Glutamatergic neuron (in vitro differentiated cells): Measurements from ENCODE around the gene CLIP3. TPM values are rescaled to one million over a fixed set of nuclear protein-coding genes. Genes with fewer than 3 reads are reported as not detected.
"Not testable (repeated sequence)": the region's sequence is repeated elsewhere in the genome, so short reads cannot be mapped to it uniquely, and the experiment has no call there.

Experiments used
- DNase-seq: peaks from one replicate; pipeline ENCODE4 v3.0.0; 2022
- H3K27ac Mint-ChIP-seq: one replicate; pipeline ENCODE4 v1.8.0; 2020; ENCODE audit warnings: mild to moderate bottlenecking, mixed read lengths, inconsistent platforms; ENCODE audit not compliant: unreplicated experiment
- H3K27me3 Mint-ChIP-seq: one replicate; pipeline ENCODE4 v1.8.0; 2020; ENCODE audit warnings: mild to moderate bottlenecking, moderate library complexity, mixed read lengths, inconsistent platforms; ENCODE audit not compliant: unreplicated experiment
- H3K36me3 Mint-ChIP-seq: one replicate; pipeline ENCODE4 v1.8.0; 2020; ENCODE audit warnings: mild to moderate bottlenecking, mixed read lengths, inconsistent platforms; ENCODE audit not compliant: unreplicated experiment
- H3K4me1 Mint-ChIP-seq: one replicate; pipeline ENCODE4 v1.8.0; 2020; ENCODE audit warnings: mild to moderate bottlenecking, low read depth, mixed read lengths, inconsistent platforms; ENCODE audit not compliant: unreplicated experiment
- H3K4me3 Mint-ChIP-seq: one replicate; pipeline ENCODE4 v1.8.0; 2020; ENCODE audit warnings: mild to moderate bottlenecking, mixed read lengths, inconsistent platforms; ENCODE audit not compliant: unreplicated experiment
- H3K9me3 Mint-ChIP-seq: one replicate; pipeline ENCODE4 v1.8.0; 2020; ENCODE audit warnings: mild to moderate bottlenecking, moderate library complexity, mixed read lengths, inconsistent platforms; ENCODE audit not compliant: unreplicated experiment
- CTCF ChIP-seq: fragments of 200-600 bp; sonication (generic); IDR thresholded peaks from one replicate; pipeline ENCODE4 v1.5.0; 2021; ENCODE audit not compliant: partially characterized antibody, unreplicated experiment
- total RNA-seq: library from RNA; stranded (reverse); fragmentation: NEBNext Ultra II Directional; extraction: Animal tissue kit (Norgen Biotek cat#: 25700); gene quantifications from one replicate; pipeline ENCODE4 v1.2.1, GENCODE V29; 2021; ENCODE audit not compliant: unreplicated experiment

The CLIP3 gene
- total RNA-seq, 1 donor from 2014 or later = 146 TPM

- Mint-ChIP-seq H3K4me3 (no peak overlapping the region), H3K4me1 (peaks cover 3% of the 10 kb centered on the region), H3K27me3 (peaks cover 2% of the 10 kb centered on the region), H3K9me3 (peaks cover 5% of the 10 kb centered on the region), H3K36me3 (no peaks in the 10 kb centered on the region), H3K27ac (no peak overlapping the region)
- TF ChIP-seq CTCF = no peak
- no peak for DNase-seq
Observed at GRCh38 chr19:36049080-36049698, 16.5 kb upstream of the CLIP3 start.

- no peak overlapping the region for H3K27ac Mint-ChIP-seq
- H3K4me3 Mint-ChIP-seq = no peak overlapping the region
- no peak for DNase-seq
- H3K4me1 Mint-ChIP-seq = peaks cover 3% of the 10 kb centered on the region
- no peaks in the 10 kb centered on the region for H3K9me3 Mint-ChIP-seq
- TF ChIP-seq CTCF = no peak
- no peaks in the 10 kb centered on the region for H3K27me3 Mint-ChIP-seq
- no peaks in the 10 kb centered on the region for H3K36me3 Mint-ChIP-seq
Observed at GRCh38 chr19:36047835-36048234, 15.2 kb upstream of the CLIP3 start.

- H3K9me3 Mint-ChIP-seq = no peaks in the 10 kb centered on the region
- no peak overlapping the region for H3K4me3 Mint-ChIP-seq
- no peak overlapping the region for H3K27ac Mint-ChIP-seq
- no peak for TF ChIP-seq CTCF
- H3K4me1 Mint-ChIP-seq = peaks cover 3% of the 10 kb centered on the region
- H3K36me3 Mint-ChIP-seq = no peaks in the 10 kb centered on the region
- DNase-seq = no peak
- no peaks in the 10 kb centered on the region for H3K27me3 Mint-ChIP-seq
Observed at GRCh38 chr19:36046443-36047050, 13.9 kb upstream of the CLIP3 start.

- Mint-ChIP-seq H3K4me1 (no peaks in the 10 kb centered on the region), H3K4me3 (no peak overlapping the region), H3K36me3 (no peaks in the 10 kb centered on the region), H3K27me3 (peaks cover 6% of the 10 kb centered on the region), H3K9me3 (no peaks in the 10 kb centered on the region), H3K27ac (no peak overlapping the region)
- TF ChIP-seq CTCF = no peak
- no peak for DNase-seq
Observed at GRCh38 chr19:36043952-36044351, 11.3 kb upstream of the CLIP3 start.

- Mint-ChIP-seq H3K4me3 (no peak overlapping the region), H3K27me3 (peaks cover 9% of the 10 kb centered on the region), H3K4me1 (no peaks in the 10 kb centered on the region), H3K36me3 (no peaks in the 10 kb centered on the region), H3K9me3 (no peaks in the 10 kb centered on the region), H3K27ac (no peak overlapping the region)
- TF ChIP-seq CTCF = no peak
- no peak for DNase-seq
Observed at GRCh38 chr19:36041831-36042230, 9.2 kb upstream of the CLIP3 start.

DNA sequence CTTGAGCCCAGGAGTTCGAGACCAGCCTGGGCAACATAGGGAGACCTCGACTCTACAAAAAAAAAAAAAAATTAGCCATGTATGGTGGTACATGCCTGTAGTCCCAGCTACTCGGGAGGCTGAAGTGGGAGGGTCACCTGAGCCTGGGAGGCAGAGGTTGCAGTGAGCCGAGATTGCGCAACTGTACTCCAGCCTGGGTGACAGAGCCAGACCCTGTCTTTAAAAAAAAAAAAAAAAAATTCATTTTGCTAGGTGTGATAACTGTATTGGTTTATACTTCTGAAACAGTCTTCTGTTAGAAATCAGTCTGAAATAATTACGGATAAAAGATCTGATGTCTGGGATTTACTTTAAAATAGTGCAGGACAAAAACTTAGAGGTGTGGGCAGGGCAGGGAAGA, 8.4 kb upstream of the CLIP3 start:
- not testable (repeated sequence) for H3K27me3 Mint-ChIP-seq, H3K4me1 Mint-ChIP-seq, H3K9me3 Mint-ChIP-seq, H3K36me3 Mint-ChIP-seq, H3K4me3 Mint-ChIP-seq, H3K27ac Mint-ChIP-seq, DNase-seq
